OCI-LY1 (cell line): ENCODE results near the gene KRTAP12-2.

Experiments
- H2AFZ ChIP-seq: fragments of 200-600 bp; sonication (generic), shearing (Covaris generic); 2 replicates; pipeline ENCODE4 v1.6.0; 2014; ENCODE audit warnings: antibody characterized with exemption, mild to moderate bottlenecking, low read length
- H3F3A ChIP-seq: fragments of 200-600 bp; sonication (generic), shearing (Covaris generic); 2 replicates; pipeline ENCODE4 v1.6.0; 2014; ENCODE audit warnings: mild to moderate bottlenecking, antibody characterized with exemption, low read length, moderate library complexity; ENCODE audit not compliant: insufficient read depth
- H3K27ac ChIP-seq: fragments of 200-600 bp; sonication (generic); 2 replicates; pipeline ENCODE4 v1.5.1; 2014; ENCODE audit warnings: low read length, mixed run types, mild to moderate bottlenecking, low read depth; ENCODE audit not compliant: poor library complexity, severe bottlenecking
- H3K27me3 ChIP-seq: fragments of 200-600 bp; sonication (generic); 2 replicates; pipeline ENCODE4 v1.6.0; 2014; ENCODE audit warnings: antibody characterized with exemption, mild to moderate bottlenecking, low read length, moderate library complexity; ENCODE audit not compliant: insufficient read depth
- H3K36me3 ChIP-seq: fragments of 200-600 bp; sonication (generic); 2 replicates; pipeline ENCODE4 v1.6.1; 2014; ENCODE audit warnings: mild to moderate bottlenecking, antibody characterized with exemption, low read length, moderate library complexity, mixed read lengths; ENCODE audit not compliant: insufficient read depth
- H3K4me1 ChIP-seq: fragments of 200-600 bp; sonication (generic); 2 replicates; pipeline ENCODE4 v1.5.1; 2014; ENCODE audit warnings: mild to moderate bottlenecking, low read length, moderate library complexity; ENCODE audit not compliant: insufficient read depth, severe bottlenecking
- H3K4me2 ChIP-seq: fragments of 200-600 bp; sonication (generic), shearing (Covaris generic); 2 replicates; pipeline ENCODE4 v1.6.1; 2014; ENCODE audit warnings: low read length
- H3K4me3 ChIP-seq: fragments of 200-600 bp; sonication (generic); 2 replicates; pipeline ENCODE4 v1.5.1; 2014; ENCODE audit warnings: low read length, low read depth, mild to moderate bottlenecking, mixed read lengths; ENCODE audit not compliant: poor library complexity, severe bottlenecking
- H3K79me2 ChIP-seq: fragments of 200-600 bp; shearing (Covaris generic); 2 replicates; pipeline ENCODE4 v1.6.1; 2016; ENCODE audit warnings: mixed run types, low read length, mixed read lengths; ENCODE audit not compliant: insufficient read depth
- H3K9ac ChIP-seq: fragments of 200-600 bp; sonication (generic), shearing (Covaris generic); 2 replicates; pipeline ENCODE4 v1.6.1; 2014; ENCODE audit warnings: mild to moderate bottlenecking, low read length, mixed read lengths
- H3K9me2 ChIP-seq: fragments of 200-600 bp; sonication (generic), shearing (Covaris generic); 2 replicates; pipeline ENCODE4 v1.6.1; 2014; ENCODE audit warnings: low read depth, mild to moderate bottlenecking, low read length, mixed read lengths
- H3K9me3 ChIP-seq: fragments of 200-600 bp; shearing (Covaris generic); 2 replicates; pipeline ENCODE4 v1.6.1; 2014; ENCODE audit warnings: low read length, mixed read lengths
- H4K20me1 ChIP-seq: fragments of 200-600 bp; sonication (generic), shearing (Covaris generic); 2 replicates; pipeline ENCODE4 v1.6.0; 2016; ENCODE audit warnings: mild to moderate bottlenecking, low read length; ENCODE audit not compliant: insufficient read depth
- CTCF ChIP-seq: fragments of 200-600 bp; sonication (generic), shearing (Covaris generic); IDR thresholded peaks from 2 replicates; pipeline ENCODE4 v1.5.1; 2017; ENCODE audit warnings: mild to moderate bottlenecking, antibody characterized with exemption, low read length, moderate library complexity, mixed read lengths
- EZH2 ChIP-seq: fragments of 200-600 bp; sonication (generic), shearing (Covaris generic); IDR thresholded peaks from 2 replicates; pipeline ENCODE4 v1.8.0; 2017; ENCODE audit warnings: borderline replicate concordance, mixed run types, mild to moderate bottlenecking, antibody characterized with exemption, low read length, moderate library complexity, mixed read lengths

The KRTAP12-2 gene

GRCh38 chr21:44636209-44637017, 30.3 kb downstream of the KRTAP12-2 start:
- Histone ChIP-seq H3K9me2 (no peaks in the 10 kb centered on the region), H3F3A (no peaks in the 10 kb centered on the region), H3K27ac (no peak overlapping the region), H3K4me2 (no peak overlapping the region), H3K27me3 (no peaks in the 10 kb centered on the region), H4K20me1 (no peaks in the 10 kb centered on the region), H2AFZ (no peak overlapping the region), H3K4me1 (no peaks in the 10 kb centered on the region), H3K9ac (no peak overlapping the region), H3K4me3 (no peak overlapping the region), H3K9me3 (0 out of 2 replicates have a peak, but pooled peaks cover 3% of the 10 kb centered on the region), H3K36me3 (no peaks in the 10 kb centered on the region), H3K79me2 (no peaks in the 10 kb centered on the region)
- no peak for TF ChIP-seq CTCF

GRCh38 chr21:44632067-44632466, 34.7 kb downstream of the KRTAP12-2 start:
- Histone ChIP-seq H3F3A (no peaks in the 10 kb centered on the region), H3K9me2 (no peaks in the 10 kb centered on the region), H3K79me2 (no peaks in the 10 kb centered on the region), H3K4me1 (no peaks in the 10 kb centered on the region), H3K9ac (no peak overlapping the region), H3K36me3 (no peaks in the 10 kb centered on the region), H3K4me3 (no peak overlapping the region), H4K20me1 (no peaks in the 10 kb centered on the region), H3K27me3 (no peaks in the 10 kb centered on the region), H2AFZ (no peak overlapping the region), H3K9me3 (0 out of 2 replicates have a peak, but pooled peaks cover 3% of the 10 kb centered on the region), H3K4me2 (no peak overlapping the region), H3K27ac (no peak overlapping the region)
- TF ChIP-seq CTCF (no peak), EZH2 (no peak)

GRCh38 chr21:44630440-44630839, 36.3 kb downstream of the KRTAP12-2 start:
- Histone ChIP-seq H3K27ac (no peak overlapping the region), H3K4me1 (no peaks in the 10 kb centered on the region), H3K9me2 (no peaks in the 10 kb centered on the region), H3K36me3 (no peaks in the 10 kb centered on the region), H2AFZ (no peak overlapping the region), H3K27me3 (no peaks in the 10 kb centered on the region), H3K9ac (no peak overlapping the region), H3K9me3 (0 out of 2 replicates have a peak, but pooled peaks cover 3% of the 10 kb centered on the region), H3K4me2 (no peak overlapping the region), H3K4me3 (no peak overlapping the region), H3K79me2 (no peaks in the 10 kb centered on the region), H3F3A (no peaks in the 10 kb centered on the region), H4K20me1 (no peaks in the 10 kb centered on the region)
- no peak for TF ChIP-seq CTCF
- no peak for TF ChIP-seq EZH2
